MM.1S (cell line): ENCODE data around the gene PCDHA8.

Experiments
- EZH2phosphoT487 ChIP-seq: fragments of 300-600 bp; sonication (generic); IDR thresholded peaks from 2 replicates; pipeline ENCODE4 v1.6.1; 2018; ENCODE audit warnings: antibody characterized with exemption, low read length
- TF ChIP-seq, protein P1 (sequence below): fragments of 300-600 bp; sonication (generic); IDR thresholded peaks from 2 replicates; pipeline ENCODE4 v1.5.1; 2016; ENCODE audit warnings: antibody characterized with exemption, low read length, mixed read lengths

DNA sequence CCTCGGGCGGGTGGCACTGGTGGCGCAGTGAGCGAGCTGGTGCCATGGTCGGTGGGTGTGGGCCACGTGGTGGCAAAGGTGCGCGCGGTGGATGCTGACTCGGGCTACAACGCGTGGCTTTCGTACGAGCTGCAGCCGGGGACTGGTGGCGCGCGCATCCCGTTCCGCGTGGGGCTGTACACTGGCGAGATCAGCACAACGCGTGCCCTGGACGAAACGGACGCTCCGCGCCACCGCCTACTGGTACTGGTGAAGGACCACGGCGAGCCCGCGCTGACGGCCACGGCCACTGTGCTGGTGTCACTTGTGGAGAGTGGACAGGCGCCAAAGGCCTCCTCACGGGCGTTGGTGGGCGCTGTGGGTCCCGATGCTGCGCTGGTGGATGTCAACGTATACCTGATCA, 32.1 kb upstream of the PCDHA8 start:
- TF ChIP-seq, protein P1, sequence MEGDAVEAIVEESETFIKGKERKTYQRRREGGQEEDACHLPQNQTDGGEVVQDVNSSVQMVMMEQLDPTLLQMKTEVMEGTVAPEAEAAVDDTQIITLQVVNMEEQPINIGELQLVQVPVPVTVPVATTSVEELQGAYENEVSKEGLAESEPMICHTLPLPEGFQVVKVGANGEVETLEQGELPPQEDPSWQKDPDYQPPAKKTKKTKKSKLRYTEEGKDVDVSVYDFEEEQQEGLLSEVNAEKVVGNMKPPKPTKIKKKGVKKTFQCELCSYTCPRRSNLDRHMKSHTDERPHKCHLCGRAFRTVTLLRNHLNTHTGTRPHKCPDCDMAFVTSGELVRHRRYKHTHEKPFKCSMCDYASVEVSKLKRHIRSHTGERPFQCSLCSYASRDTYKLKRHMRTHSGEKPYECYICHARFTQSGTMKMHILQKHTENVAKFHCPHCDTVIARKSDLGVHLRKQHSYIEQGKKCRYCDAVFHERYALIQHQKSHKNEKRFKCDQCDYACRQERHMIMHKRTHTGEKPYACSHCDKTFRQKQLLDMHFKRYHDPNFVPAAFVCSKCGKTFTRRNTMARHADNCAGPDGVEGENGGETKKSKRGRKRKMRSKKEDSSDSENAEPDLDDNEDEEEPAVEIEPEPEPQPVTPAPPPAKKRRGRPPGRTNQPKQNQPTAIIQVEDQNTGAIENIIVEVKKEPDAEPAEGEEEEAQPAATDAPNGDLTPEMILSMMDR, result no peak
- TF ChIP-seq EZH2phosphoT487, result no peak
